HAP-1 (cell line): ENCODE data around the gene OIT3.

Source experiments
- DNase-seq, 2 experiments: peaks; one replicate each; pipeline ENCODE4 v3.0.0-alpha.2; 2016 to 2020; ENCODE audit warnings: low spot score in 2 of 2
- H3K27me3 ChIP-seq: fragments of 250-450 bp; sonication (Bioruptor Pico); 2 replicates; pipeline ENCODE4 v1.5.1; 2020; ENCODE audit warnings: low read depth, mild to moderate bottlenecking, moderate library complexity
- H3K36me3 ChIP-seq: fragments of 250-450 bp; sonication (Bioruptor Pico); replicated peaks from 2 replicates; pipeline ENCODE4 v1.5.1; 2020; ENCODE audit warnings: mild to moderate bottlenecking
- H3K4me1 ChIP-seq: fragments of 250-450 bp; sonication (Bioruptor Pico); 2 replicates; pipeline ENCODE4 v1.5.1; 2020; ENCODE audit warnings: mild to moderate bottlenecking
- H3K4me3 ChIP-seq: fragments of 250-450 bp; sonication (Bioruptor Pico); 2 replicates; pipeline ENCODE4 v1.5.1; 2020; ENCODE audit warnings: mild to moderate bottlenecking, moderate library complexity
- H3K9me3 ChIP-seq: fragments of 250-450 bp; sonication (Bioruptor Pico); 2 replicates; pipeline ENCODE4 v1.5.1; 2020; ENCODE audit warnings: mild to moderate bottlenecking, moderate library complexity
- in situ Hi-C: fragments of 300-500 bp; cut with MboI; formaldehyde crosslinking; loops from 3 replicates; pipeline ENCODE4 v1.14.3; 2020; ENCODE audit warnings: low sequenced_read_pairs, inconsistent platforms, mixed read lengths

OIT3 gene

GRCh38 chr10:72948762-72949161 is 55.2 kb downstream of the OIT3 start:
- no peaks in the 10 kb centered on the region; the same call in 1 of the 2 replicates for H3K27me3 ChIP-seq
- no peak overlapping the region for H3K4me3 ChIP-seq
- H3K36me3 ChIP-seq, result no peaks in the 10 kb centered on the region
- in situ Hi-C loops, result no loop called here
- H3K4me1 ChIP-seq, result no peaks in the 10 kb centered on the region
- H3K9me3 ChIP-seq, result no peaks in the 10 kb centered on the region
- no peak for DNase-seq

DNA sequence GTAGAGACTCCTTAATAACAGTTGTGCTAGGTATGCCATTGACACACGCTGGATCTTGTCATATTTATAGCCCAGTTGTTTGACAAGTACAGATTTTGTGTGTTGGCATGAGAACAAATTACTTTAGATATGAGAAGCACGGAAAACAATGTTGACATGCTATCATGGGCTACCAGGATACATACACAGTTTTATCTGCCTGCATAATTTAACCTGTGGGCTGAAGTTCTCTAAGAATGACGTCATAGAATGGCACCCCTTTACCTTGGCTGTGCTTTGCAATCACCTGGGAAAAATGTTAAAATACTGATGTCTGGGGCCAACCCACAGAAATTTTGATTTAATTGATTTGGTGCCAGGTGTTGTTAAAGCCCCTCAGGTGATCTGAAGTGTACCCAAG is 58.2 kb downstream of the OIT3 start:
- in situ Hi-C loops, result no loop called here
- Histone ChIP-seq H3K9me3 (no peaks in the 10 kb centered on the region), H3K27me3 (no peaks in the 10 kb centered on the region), H3K36me3 (no peaks in the 10 kb centered on the region), H3K4me1 (no peaks in the 10 kb centered on the region), H3K4me3 (no peak overlapping the region)
- DNase-seq, result no peak

- Histone ChIP-seq H3K9me3 (no peaks in the 10 kb centered on the region), H3K4me1 (no peaks in the 10 kb centered on the region), H3K27me3 (no peaks in the 10 kb centered on the region), H3K36me3 (no peaks in the 10 kb centered on the region), H3K4me3 (no peak overlapping the region)
- DNase-seq, result no peak
- in situ Hi-C loops, result no loop called here
Measured at GRCh38 chr10:72952189-72952588, 58.6 kb downstream of the OIT3 start.

- Histone ChIP-seq H3K36me3 (no peaks in the 10 kb centered on the region), H3K4me1 (no peaks in the 10 kb centered on the region), H3K9me3 (no peaks in the 10 kb centered on the region), H3K4me3 (no peak overlapping the region), H3K27me3 (no peaks in the 10 kb centered on the region)
- in situ Hi-C loops, result no loop called here
- DNase-seq, result no peak
Measured at GRCh38 chr10:72952642-72953158, 59.2 kb downstream of the OIT3 start.

GRCh38 chr10:72953687-72954086 is 60.1 kb downstream of the OIT3 start:
- Histone ChIP-seq H3K4me1 (no peaks in the 10 kb centered on the region), H3K36me3 (no peaks in the 10 kb centered on the region), H3K27me3 (no peaks in the 10 kb centered on the region), H3K9me3 (no peaks in the 10 kb centered on the region), H3K4me3 (no peak overlapping the region)
- in situ Hi-C loops, result no loop called here
- DNase-seq, result no peak

DNA sequence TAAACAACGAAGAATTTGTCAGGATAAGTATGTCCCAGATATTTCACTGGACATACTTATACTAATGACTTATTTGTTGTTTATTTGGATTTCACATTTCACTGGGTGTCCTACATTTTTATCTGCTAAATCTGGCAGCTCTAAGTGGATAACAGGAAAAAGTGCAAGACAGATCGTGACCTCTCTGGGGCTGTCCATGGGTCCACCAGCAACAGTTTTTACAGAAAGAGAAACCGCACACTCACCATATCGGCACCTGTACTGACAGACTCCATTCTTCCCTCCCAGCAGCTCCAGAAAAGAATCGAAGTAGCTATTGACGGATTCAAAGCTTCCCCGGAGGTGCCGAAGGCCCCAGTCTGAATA is 60.7 kb downstream of the OIT3 start:
- no peaks in the 10 kb centered on the region for H3K4me1 ChIP-seq
- H3K4me3 ChIP-seq, result no peak overlapping the region
- H3K9me3 ChIP-seq, result no peaks in the 10 kb centered on the region
- in situ Hi-C loops, result no loop called here
- H3K36me3 ChIP-seq, result no peaks in the 10 kb centered on the region
- no peaks in the 10 kb centered on the region for H3K27me3 ChIP-seq
- no peak for DNase-seq

- H3K27me3 ChIP-seq, result no peaks in the 10 kb centered on the region
- no peaks in the 10 kb centered on the region for H3K9me3 ChIP-seq
- H3K36me3 ChIP-seq, result no peaks in the 10 kb centered on the region
- in situ Hi-C loops, result no loop called here
- no peak for DNase-seq
- H3K4me3 ChIP-seq, result no peak within 1 kb of the TSS
- no peaks in the 10 kb centered on the region for H3K4me1 ChIP-seq
Measured at GRCh38 chr10:72954596-72955554, 61.3 kb downstream of the OIT3 start, which contains the start of gene PLA2G12B. Gene PLA2G12B, minus strand, starts transcription at chr10:72954806. Its CDS starts 121 bp downstream, at chr10:72954685.

DNA sequence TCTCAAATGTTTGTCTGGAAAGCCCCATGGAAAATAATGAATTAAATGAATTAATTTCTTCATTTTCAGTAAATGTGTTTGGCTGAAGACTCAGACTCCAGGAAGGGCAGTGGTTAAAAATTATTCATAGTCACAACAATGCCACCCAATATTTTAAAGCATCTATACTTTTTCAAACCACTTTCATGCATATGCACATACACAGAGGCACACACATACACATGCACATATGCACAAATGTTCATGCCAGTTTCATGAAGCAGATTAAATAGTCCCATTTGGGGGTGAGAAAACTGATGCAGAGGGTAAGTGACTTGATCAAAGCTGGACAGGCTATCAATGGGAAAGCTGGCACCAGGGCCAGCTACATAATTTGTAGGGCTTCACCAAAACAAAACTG is 62.5 kb downstream of the OIT3 start:
- H3K4me1 ChIP-seq, result no peaks in the 10 kb centered on the region
- in situ Hi-C loops, result no loop called here
- no peaks in the 10 kb centered on the region for H3K27me3 ChIP-seq
- H3K4me3 ChIP-seq, result no peak overlapping the region
- DNase-seq, result no peak
- no peaks in the 10 kb centered on the region for H3K9me3 ChIP-seq
- H3K36me3 ChIP-seq, result no peaks in the 10 kb centered on the region

DNA sequence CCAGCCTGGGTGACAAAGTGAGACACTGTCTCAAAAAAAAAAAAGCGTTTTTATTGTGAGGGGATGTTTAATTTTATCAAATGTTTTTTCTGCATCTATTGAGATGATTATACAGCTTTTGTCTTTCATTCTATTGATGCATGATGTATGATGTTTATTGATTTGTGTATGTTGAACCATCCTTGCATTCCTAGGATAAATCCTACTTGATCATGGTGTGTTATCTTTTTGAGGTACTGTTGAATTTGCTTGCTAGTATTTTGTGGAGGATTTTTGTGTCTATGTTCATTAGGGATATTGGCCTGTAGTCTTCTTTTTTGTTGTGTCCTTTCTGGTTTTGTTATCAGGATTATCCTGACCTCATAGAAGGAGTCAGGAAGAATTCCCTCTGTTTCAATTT is 83.3 kb downstream of the OIT3 start:
- Histone ChIP-seq H3K27me3 (no peaks in the 10 kb centered on the region), H3K4me3 (no peak overlapping the region), H3K9me3 (peaks cover 2% of the 10 kb centered on the region), H3K4me1 (no peaks in the 10 kb centered on the region), H3K36me3 (no peaks in the 10 kb centered on the region)
- in situ Hi-C loops, result no loop called here
- DNase-seq, result no peak

DNA sequence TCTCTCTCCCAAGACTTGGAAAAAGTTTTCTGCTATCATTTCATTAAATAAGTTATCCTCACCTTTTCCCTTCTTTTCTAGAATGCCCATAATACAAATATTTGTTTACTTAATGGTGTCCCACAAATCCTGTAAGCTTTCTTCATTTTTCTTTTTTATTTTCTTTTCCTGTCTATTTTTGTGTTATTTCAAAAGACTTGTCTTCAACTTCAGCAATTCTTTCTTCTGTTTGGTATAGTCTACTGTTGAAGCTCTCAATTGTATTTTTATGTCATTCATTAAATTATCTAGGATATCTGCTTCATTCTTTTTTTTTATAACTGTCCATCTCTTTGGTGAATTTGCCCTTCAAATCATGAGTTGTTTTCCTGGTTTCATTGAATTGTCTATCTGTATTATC is 86.2 kb downstream of the OIT3 start:
- in situ Hi-C loops, result no loop called here
- H3K36me3 ChIP-seq, result no peaks in the 10 kb centered on the region
- no peaks in the 10 kb centered on the region for H3K27me3 ChIP-seq
- peaks cover 2% of the 10 kb centered on the region for H3K9me3 ChIP-seq
- DNase-seq, result no peak
- H3K4me1 ChIP-seq, result no peaks in the 10 kb centered on the region
- H3K4me3 ChIP-seq, result no peak overlapping the region

DNA sequence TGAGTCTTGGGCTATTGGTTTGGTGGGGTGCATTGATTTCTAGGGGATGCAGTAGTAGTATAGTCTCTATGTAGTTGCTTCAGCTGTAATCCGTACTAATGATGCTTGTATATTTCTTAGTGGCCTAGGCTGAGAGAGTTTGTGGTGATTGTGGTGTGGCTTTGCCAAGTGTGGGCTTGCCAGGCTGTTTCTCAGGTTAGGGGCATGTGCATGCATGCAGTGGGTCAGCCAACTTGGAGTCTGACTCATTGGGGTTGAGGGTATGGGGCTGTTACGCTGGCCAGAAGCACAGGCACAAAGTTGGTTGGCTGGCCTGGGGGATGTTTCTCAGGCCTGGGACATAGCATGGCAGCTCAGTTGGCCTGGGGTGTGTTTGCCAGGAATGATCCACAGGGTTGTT is 86.8 kb downstream of the OIT3 start:
- H3K4me3 ChIP-seq, result no peak overlapping the region
- no peaks in the 10 kb centered on the region for H3K27me3 ChIP-seq
- H3K9me3 ChIP-seq, result peaks cover 2% of the 10 kb centered on the region
- in situ Hi-C loops, result no loop called here
- DNase-seq, result no peak
- no peaks in the 10 kb centered on the region for H3K4me1 ChIP-seq
- no peaks in the 10 kb centered on the region for H3K36me3 ChIP-seq

GRCh38 chr10:72981028-72981881 is 87.7 kb downstream of the OIT3 start:
- in situ Hi-C loops, result no loop called here
- Histone ChIP-seq H3K4me3 (no peak overlapping the region), H3K9me3 (peaks cover 2% of the 10 kb centered on the region), H3K27me3 (no peaks in the 10 kb centered on the region), H3K4me1 (no peaks in the 10 kb centered on the region), H3K36me3 (no peaks in the 10 kb centered on the region)
- DNase-seq, result no peak

DNA sequence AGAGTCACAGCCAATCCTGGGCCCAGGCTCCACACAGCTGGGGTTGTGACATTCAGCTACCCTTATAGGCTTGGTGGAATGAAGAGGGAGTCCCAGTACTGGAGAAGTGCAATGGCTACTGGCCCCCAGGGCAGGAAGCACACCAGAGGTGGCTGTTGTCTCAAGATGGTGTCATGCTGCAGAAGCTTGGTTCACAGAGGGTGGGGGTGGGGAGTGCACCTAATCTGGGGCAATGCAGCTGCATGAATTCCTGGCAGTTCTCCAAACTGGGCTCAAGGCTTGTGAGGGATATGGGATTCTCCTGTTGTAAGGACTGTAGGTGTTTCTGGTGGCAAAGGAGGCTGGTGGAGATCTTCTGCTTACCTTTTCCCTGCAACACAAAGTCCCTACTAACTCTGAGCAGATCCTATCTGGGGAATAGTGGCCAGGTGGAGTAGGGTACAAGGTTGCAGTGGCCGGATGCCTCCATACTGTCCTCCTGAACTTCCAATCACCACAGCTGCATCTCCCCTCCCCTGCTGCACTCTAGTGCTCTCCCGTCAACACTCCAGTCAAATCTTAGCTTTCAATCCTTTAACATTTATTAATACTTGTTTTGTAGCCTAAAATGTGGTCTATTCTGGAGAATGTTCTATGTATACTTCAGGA is 88.5 kb downstream of the OIT3 start:
- Histone ChIP-seq H3K27me3 (no peaks in the 10 kb centered on the region), H3K4me1 (no peaks in the 10 kb centered on the region), H3K9me3 (peaks cover 2% of the 10 kb centered on the region), H3K36me3 (no peaks in the 10 kb centered on the region), H3K4me3 (no peak overlapping the region)
- in situ Hi-C loops, result no loop called here
- DNase-seq, result no peak
